Panc1 (cell line): ENCODE measurements around the gene TFB2M. TPM values are rescaled to one million over a fixed set of nuclear protein-coding genes. Genes with fewer than 3 reads are reported as not detected.

Experiments
- ATAC-seq: fragments of 200-7000 bp; cut with Tn5 transposase; 2 replicates; pipeline ENCODE4 v1.9.1; 2020; ENCODE audit warnings: mild to moderate bottlenecking, moderate library complexity
- BruUV-seq: library from RNA; stranded (reverse); fragments of 400-500 nt; replicated peaks from 2 replicates; lab custom pipeline; 2021; lab: Mats Ljungman, UMichigan
- CTCF ChIA-PET: fragments of 300-600 bp; sonication (Branson Sonifier 250); formaldehyde crosslinking; loops from one replicate; lab custom pipeline; 2022; ENCODE audit warnings: antibody characterized with exemption; lab: Charles Lee
- POLR2A ChIA-PET: fragments of 300-600 bp; sonication (Branson Sonifier 250); formaldehyde crosslinking; loops from one replicate; lab custom pipeline; 2022; ENCODE audit warnings: antibody characterized with exemption; lab: Charles Lee
- DNase-seq: peaks from one replicate; pipeline ENCODE4 v3.0.0-alpha.2; 2010; ENCODE audit warnings: low read depth, low spot score
- H3K27ac ChIP-seq: 2 replicates; pipeline ENCODE4 v1.5.1; 2011; ENCODE audit warnings: mild to moderate bottlenecking, low read length, inconsistent platforms
- H3K27me3 ChIP-seq: fragments of 200-500 bp; sonication (Bioruptor generic); 2 replicates; pipeline ENCODE4 v1.6.0; 2014; ENCODE audit warnings: low read length, inconsistent platforms; ENCODE audit not compliant: control insufficient read depth, insufficient read depth
- H3K36me3 ChIP-seq: fragments of 200-500 bp; sonication (Bioruptor generic); 2 replicates; pipeline ENCODE4 v1.5.1; 2014; ENCODE audit warnings: inconsistent platforms, mild to moderate bottlenecking, low read length, moderate library complexity; ENCODE audit not compliant: control insufficient read depth, insufficient read depth
- H3K4me1 ChIP-seq: 2 replicates; pipeline ENCODE4 v1.5.1; 2011; ENCODE audit warnings: inconsistent platforms, mild to moderate bottlenecking, low read length, moderate library complexity; ENCODE audit not compliant: control insufficient read depth, insufficient read depth
- H3K4me3 ChIP-seq, 2 experiments: 2 replicates each; pipeline ENCODE4 v1.5.1; 2011 to 2012; ENCODE audit warnings: low read depth in 2 of 2, low read length in 2 of 2, mild to moderate bottlenecking in 2 of 2, inconsistent platforms in 1 of 2, moderate library complexity in 1 of 2
- H3K9me3 ChIP-seq: fragments of 200-500 bp; sonication (Bioruptor generic); 2 replicates; pipeline ENCODE4 v1.5.1; 2014; ENCODE audit warnings: low read depth, mild to moderate bottlenecking, inconsistent platforms, low read length, moderate library complexity; ENCODE audit not compliant: control insufficient read depth, insufficient read depth
- POLR2AphosphoS5 ChIP-seq: IDR thresholded peaks from 2 replicates; pipeline ENCODE4 v1.6.1; 2012; ENCODE audit warnings: mild to moderate bottlenecking, low read depth, low read length, moderate library complexity
- SIN3A ChIP-seq: IDR thresholded peaks from 2 replicates; pipeline ENCODE4 v1.6.1; 2012; ENCODE audit warnings: low read depth, mild to moderate bottlenecking, low read length, moderate library complexity, borderline replicate concordance; ENCODE audit not compliant: insufficient read depth
- TCF7L2 ChIP-seq: IDR thresholded peaks from 2 replicates; pipeline ENCODE4 v1.6.1; 2011; ENCODE audit warnings: mild to moderate bottlenecking, low read depth, low read length, inconsistent platforms
- in situ Hi-C: cut with HindIII; loops from 2 replicates; pipeline ENCODE4 v1.10.0; 2016; ENCODE audit warnings: low sequenced_read_pairs, low pct_unique_long_range_greater_than_20kb
- intact Hi-C: fragments of 100-400 bp; cut with micrococcal nuclease; formaldehyde crosslinking; loops from one replicate; pipeline ENCODE4 v1.10.0; 2022; ENCODE audit not compliant: unreplicated experiment
- total RNA-seq: library from RNA; stranded (reverse); gene quantifications from one replicate; pipeline ENCODE4 v1.2.1, GENCODE V29; 2021; ENCODE audit not compliant: unreplicated experiment
- TF ChIP-seq, protein P1 (sequence below): fragments of 450-650 bp; IDR thresholded peaks from 2 replicates; pipeline ENCODE4 v1.5.1; 2017; ENCODE audit warnings: mild to moderate bottlenecking
- TF ChIP-seq, protein P2 (sequence below), 2 experiments: IDR thresholded peaks; 2 replicates each; pipeline ENCODE4 v1.6.1; 2011 to 2012; ENCODE audit warnings: low read depth in 2 of 2, control low read depth in 1 of 2, low read length in 1 of 2, mild to moderate bottlenecking in 1 of 2, moderate library complexity in 1 of 2; ENCODE audit not compliant: insufficient read depth in 1 of 2

The TFB2M gene
- total RNA-seq, 1 experiment from 2014 or later = 21.0 TPM

DNA sequence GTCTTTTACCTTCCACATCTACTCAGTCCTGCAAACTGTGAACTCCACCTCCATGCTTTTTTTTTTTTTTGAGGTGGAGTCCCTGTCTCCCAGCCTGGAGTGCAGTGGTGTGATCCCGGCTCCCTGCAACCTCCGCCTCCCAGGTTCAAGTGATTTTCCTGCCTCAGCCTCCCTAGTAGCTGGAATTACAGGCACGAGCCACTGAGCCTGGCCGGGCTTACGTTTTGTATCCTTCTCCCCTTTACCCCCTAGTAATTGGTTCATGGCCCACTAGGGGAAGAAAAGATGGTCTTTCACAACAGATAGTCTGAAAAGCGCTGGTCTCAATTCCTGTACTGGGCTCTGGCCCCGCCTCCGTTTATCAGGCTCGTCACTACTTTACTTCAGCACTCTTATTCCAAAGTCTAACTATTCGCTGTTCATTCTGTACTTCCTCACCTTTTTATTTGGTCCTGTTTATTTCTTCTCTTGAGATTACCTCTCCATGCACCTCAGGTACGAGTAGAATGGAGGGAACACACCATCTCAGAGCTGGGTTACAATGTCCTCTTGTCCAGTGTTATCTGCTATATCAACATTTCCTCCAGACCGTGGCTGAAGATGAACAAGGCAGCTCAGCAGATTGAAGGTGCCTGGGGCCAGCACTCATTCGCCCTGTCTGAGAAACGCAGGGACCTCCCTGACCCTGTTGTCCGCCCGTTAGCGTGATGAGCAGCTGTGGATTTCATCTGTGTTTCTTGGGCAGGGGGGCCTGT lies 16.4 kb upstream of the TFB2M start:
- in situ Hi-C loops (no loop called here), intact Hi-C loops (no loop called here)
- CTCF ChIA-PET = no interaction called here

DNA sequence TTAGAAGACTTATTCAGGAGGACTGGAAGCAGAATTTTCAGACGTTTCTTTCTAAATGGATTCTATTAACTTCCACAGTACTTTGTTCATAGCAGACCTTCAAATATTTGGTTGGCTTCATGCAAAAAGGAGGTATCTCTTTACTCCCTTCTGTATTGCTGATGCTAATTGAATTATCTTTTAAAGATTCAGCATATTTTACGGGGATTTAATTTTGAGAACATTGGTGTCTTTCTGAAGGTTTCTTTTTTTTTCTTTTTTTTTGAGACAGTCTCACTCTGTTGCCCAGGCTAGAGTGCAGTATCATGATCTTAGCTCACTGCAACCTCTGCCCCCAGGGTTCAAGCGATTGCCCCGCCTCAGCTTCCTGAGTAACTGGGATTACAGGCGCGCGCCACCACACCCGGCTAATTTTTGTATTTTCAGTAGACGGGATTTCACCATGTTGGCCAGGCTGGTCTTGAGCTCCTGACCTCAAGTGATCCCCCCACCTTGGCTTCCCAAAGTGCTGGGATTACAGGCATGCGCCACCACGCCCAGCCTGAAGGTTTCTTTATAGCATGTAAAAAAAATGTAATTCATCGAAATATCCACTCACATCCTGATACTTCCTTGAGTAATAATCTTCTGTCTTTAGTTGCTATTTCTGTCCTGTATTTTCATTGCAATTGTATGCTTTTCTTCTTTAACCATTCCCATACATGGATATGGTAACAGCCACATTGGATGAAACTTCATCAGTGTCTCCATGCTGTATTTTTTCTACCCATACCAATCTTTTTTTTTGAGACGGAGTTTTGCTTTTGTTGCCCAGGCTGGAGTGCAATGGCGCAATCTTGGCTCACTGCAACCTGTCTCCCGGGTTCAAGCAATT lies 14.7 kb upstream of the TFB2M start:
- Histone ChIP-seq H3K27ac (no peak overlapping the region), H3K4me3 (no peak overlapping the region), H3K36me3 (no peaks in the 10 kb centered on the region), H3K27me3 (no peaks in the 10 kb centered on the region), H3K9me3 (no peaks in the 10 kb centered on the region), H3K4me1 (peaks cover 20% of the 10 kb centered on the region)
- DNase-seq (no peak), ATAC-seq (no peak)
- ChIA-PET POLR2A (interaction anchor here (0.6 kb wide), 1 partner anchor 65 kb away, joined by 4 read pairs; no protein-coding TSS in a partner anchor), CTCF (no interaction called here)
- intact Hi-C loops = no loop called here
- no TSS peak for BruUV-seq
- in situ Hi-C loops = no loop called here
- no peak for TF ChIP-seq SIN3A
- TF ChIP-seq, protein P1, sequence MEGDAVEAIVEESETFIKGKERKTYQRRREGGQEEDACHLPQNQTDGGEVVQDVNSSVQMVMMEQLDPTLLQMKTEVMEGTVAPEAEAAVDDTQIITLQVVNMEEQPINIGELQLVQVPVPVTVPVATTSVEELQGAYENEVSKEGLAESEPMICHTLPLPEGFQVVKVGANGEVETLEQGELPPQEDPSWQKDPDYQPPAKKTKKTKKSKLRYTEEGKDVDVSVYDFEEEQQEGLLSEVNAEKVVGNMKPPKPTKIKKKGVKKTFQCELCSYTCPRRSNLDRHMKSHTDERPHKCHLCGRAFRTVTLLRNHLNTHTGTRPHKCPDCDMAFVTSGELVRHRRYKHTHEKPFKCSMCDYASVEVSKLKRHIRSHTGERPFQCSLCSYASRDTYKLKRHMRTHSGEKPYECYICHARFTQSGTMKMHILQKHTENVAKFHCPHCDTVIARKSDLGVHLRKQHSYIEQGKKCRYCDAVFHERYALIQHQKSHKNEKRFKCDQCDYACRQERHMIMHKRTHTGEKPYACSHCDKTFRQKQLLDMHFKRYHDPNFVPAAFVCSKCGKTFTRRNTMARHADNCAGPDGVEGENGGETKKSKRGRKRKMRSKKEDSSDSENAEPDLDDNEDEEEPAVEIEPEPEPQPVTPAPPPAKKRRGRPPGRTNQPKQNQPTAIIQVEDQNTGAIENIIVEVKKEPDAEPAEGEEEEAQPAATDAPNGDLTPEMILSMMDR = no peak
- no peak for TF ChIP-seq POLR2AphosphoS5
- TF ChIP-seq TCF7L2 = no peak
- TF ChIP-seq, protein P2, sequence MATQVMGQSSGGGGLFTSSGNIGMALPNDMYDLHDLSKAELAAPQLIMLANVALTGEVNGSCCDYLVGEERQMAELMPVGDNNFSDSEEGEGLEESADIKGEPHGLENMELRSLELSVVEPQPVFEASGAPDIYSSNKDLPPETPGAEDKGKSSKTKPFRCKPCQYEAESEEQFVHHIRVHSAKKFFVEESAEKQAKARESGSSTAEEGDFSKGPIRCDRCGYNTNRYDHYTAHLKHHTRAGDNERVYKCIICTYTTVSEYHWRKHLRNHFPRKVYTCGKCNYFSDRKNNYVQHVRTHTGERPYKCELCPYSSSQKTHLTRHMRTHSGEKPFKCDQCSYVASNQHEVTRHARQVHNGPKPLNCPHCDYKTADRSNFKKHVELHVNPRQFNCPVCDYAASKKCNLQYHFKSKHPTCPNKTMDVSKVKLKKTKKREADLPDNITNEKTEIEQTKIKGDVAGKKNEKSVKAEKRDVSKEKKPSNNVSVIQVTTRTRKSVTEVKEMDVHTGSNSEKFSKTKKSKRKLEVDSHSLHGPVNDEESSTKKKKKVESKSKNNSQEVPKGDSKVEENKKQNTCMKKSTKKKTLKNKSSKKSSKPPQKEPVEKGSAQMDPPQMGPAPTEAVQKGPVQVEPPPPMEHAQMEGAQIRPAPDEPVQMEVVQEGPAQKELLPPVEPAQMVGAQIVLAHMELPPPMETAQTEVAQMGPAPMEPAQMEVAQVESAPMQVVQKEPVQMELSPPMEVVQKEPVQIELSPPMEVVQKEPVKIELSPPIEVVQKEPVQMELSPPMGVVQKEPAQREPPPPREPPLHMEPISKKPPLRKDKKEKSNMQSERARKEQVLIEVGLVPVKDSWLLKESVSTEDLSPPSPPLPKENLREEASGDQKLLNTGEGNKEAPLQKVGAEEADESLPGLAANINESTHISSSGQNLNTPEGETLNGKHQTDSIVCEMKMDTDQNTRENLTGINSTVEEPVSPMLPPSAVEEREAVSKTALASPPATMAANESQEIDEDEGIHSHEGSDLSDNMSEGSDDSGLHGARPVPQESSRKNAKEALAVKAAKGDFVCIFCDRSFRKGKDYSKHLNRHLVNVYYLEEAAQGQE (IDR thresholded peaks at IDR 0.05; ENCODE audit: insufficient read depth in 1 of 2, low read depth in 2 of 2, low read length in 1 of 2) = no peak

More for the DNA sequence above, 16.4 kb upstream of the TFB2M start:
- Histone ChIP-seq H3K36me3 (no peaks in the 10 kb centered on the region), H3K4me1 (peaks cover 20% of the 10 kb centered on the region), H3K27me3 (no peaks in the 10 kb centered on the region), H3K9me3 (no peaks in the 10 kb centered on the region), H3K4me3 (no peak overlapping the region), H3K27ac (peak overlapping the region; percentile 55; the same call in 1 of the 2 replicates)
- ATAC-seq = no peak
- no peak for TF ChIP-seq SIN3A
- DNase-seq = no peak
- POLR2A ChIA-PET = no interaction called here
- no TSS peak for BruUV-seq
